Fibroblast of skin of left quadriceps (primary cell): ENCODE data around the gene SYNJ1.

ENCODE experiments used
- DNase-seq, 2 experiments: peaks; one replicate each; pipeline ENCODE4 v3.0.0-alpha.2; 2013; ENCODE audit warnings: low read depth in 2 of 2

The SYNJ1 gene

GRCh38 chr21:32581732-32582131 lies 146.1 kb downstream of the SYNJ1 start:
- no peak for DNase-seq

- DNase-seq, result no peak
These were observed 146.9 kb downstream of the SYNJ1 start for GRCh38 chr21:32580949-32581348.
